ENCODE measurements around the gene PHLDB1. TPM values are rescaled to one million over a fixed set of nuclear protein-coding genes. Genes with fewer than 3 reads are reported as not detected.

PHLDB1 gene
- 124 TPM for polyA plus RNA-seq (2013, experiment 1 of 2)
- polyA plus RNA-seq (2013, experiment 2 of 2), result 114 TPM

GRCh38 chr11:118607401-118608359, at the start of gene PHLDB1:
PHLDB1 (plus strand) TSS chr11:118607615; CDS start chr11:118613837, 6,222 bp downstream.
- Histone ChIP-seq H2AFZ (ENCODE audit: low read depth, low read length) (no peak within 1 kb of the TSS), H3K79me1 (replicated peaks; ENCODE audit: low read length, poor library complexity, severe bottlenecking) (no peaks in the 10 kb centered on the region), H3K27ac (ENCODE audit: low read length, poor library complexity, severe bottlenecking) (peak within 1 kb of the TSS; percentile 100), H2BK12ac (ENCODE audit: low read length in 2 of 2) (peak within 1 kb of the TSS; percentile 72 to 99), H3K27me3 (ENCODE audit: control insufficient read depth in 1 of 2, insufficient read depth in 1 of 2, low read length in 2 of 2) (no peaks in the 10 kb centered on the region), H3K4ac (ENCODE audit: low read depth in 1 of 2, low read length in 2 of 2) (peak within 1 kb of the TSS; percentile 95 to 97), H3K9me3 (ENCODE audit: control insufficient read depth, low read length) (no peaks in the 10 kb centered on the region), H3K23ac (ENCODE audit: low read length in 2 of 2) (peak within 1 kb of the TSS in 1 of 2 experiments; percentile 86), H2BK15ac (ENCODE audit: low read depth, poor library complexity, severe bottlenecking) (peak within 1 kb of the TSS; percentile 98), H3K4me2 (ENCODE audit: low read length, poor library complexity, severe bottlenecking) (peak within 1 kb of the TSS; percentile 85), H4K91ac (ENCODE audit: low read length) (peak within 1 kb of the TSS; percentile 99), H3K14ac (ENCODE audit: low read length in 2 of 2) (peak within 1 kb of the TSS; percentile 94 to 97), H2BK5ac (ENCODE audit: low read depth, low read length, poor library complexity, severe bottlenecking) (peak within 1 kb of the TSS; percentile 97), H3K4me1 (ENCODE audit: control insufficient read depth, insufficient read depth, low read depth, low read length) (peaks cover 42% of the 10 kb centered on the region), H2BK120ac (ENCODE audit: low read depth, low read length) (peak within 1 kb of the TSS; percentile 99), H3K4me3 (ENCODE audit: insufficient read depth in 1 of 2, low read depth in 1 of 2, low read length in 2 of 2) (peak within 1 kb of the TSS; percentile 83 to 86), H3K9ac (ENCODE audit: low read length) (peak within 1 kb of the TSS; percentile 97), H2AK5ac (ENCODE audit: low read length, severe bottlenecking) (peak within 1 kb of the TSS; percentile 100), H3K36me3 (ENCODE audit: control insufficient read depth in 1 of 2, insufficient read depth in 2 of 2, low read depth in 1 of 2, low read length in 2 of 2) (peaks cover 6 to 16% of the 10 kb centered on the region in 2 experiments), H4K8ac (ENCODE audit: low read length) (peak within 1 kb of the TSS; percentile 93), H3K18ac (ENCODE audit: low read depth in 1 of 2, low read length in 2 of 2) (peak within 1 kb of the TSS; percentile 96 to 100)
- 1% methylated on average over 57 of the region's 72 CpGs for WGBS
- DNase-seq, result peak; percentile 83

GRCh38 chr11:118560806-118561205, 46.6 kb upstream of the PHLDB1 start:
- H3K18ac ChIP-seq (ENCODE audit: low read depth in 1 of 2, low read length in 2 of 2), result no peak overlapping the region
- DNase-seq, result no peak
- H3K79me1 ChIP-seq (replicated peaks; ENCODE audit: low read length, poor library complexity, severe bottlenecking), result peaks cover 10% of the 10 kb centered on the region
- WGBS, result 83% methylated on average over 4 of the region's 4 CpGs
- no peak overlapping the region for H3K23ac ChIP-seq (ENCODE audit: low read length in 2 of 2)
- H4K91ac ChIP-seq (ENCODE audit: low read length), result no peak overlapping the region
- no peak overlapping the region for H3K4me3 ChIP-seq (ENCODE audit: insufficient read depth in 1 of 2, low read depth in 1 of 2, low read length in 2 of 2)
- no peak overlapping the region for H2BK5ac ChIP-seq (ENCODE audit: low read depth, low read length, poor library complexity, severe bottlenecking)
- H3K4me1 ChIP-seq (ENCODE audit: control insufficient read depth, insufficient read depth, low read depth, low read length), result peaks cover 2% of the 10 kb centered on the region
- H2BK12ac ChIP-seq (ENCODE audit: low read length in 2 of 2), result no peak overlapping the region
- H3K14ac ChIP-seq (ENCODE audit: low read length in 2 of 2), result no peak overlapping the region
- H3K27ac ChIP-seq (ENCODE audit: low read length, poor library complexity, severe bottlenecking), result no peak overlapping the region
- no peaks in the 10 kb centered on the region for H3K9me3 ChIP-seq (ENCODE audit: control insufficient read depth, low read length)
- H2AK5ac ChIP-seq (ENCODE audit: low read length, severe bottlenecking), result no peak overlapping the region
- H2BK15ac ChIP-seq (ENCODE audit: low read depth, poor library complexity, severe bottlenecking), result no peak overlapping the region
- no peak overlapping the region for H3K4ac ChIP-seq (ENCODE audit: low read depth in 1 of 2, low read length in 2 of 2)
- peaks cover 14 to 50% of the 10 kb centered on the region in 2 experiments for H3K36me3 ChIP-seq (ENCODE audit: control insufficient read depth in 1 of 2, insufficient read depth in 2 of 2, low read depth in 1 of 2, low read length in 2 of 2)
- no peak overlapping the region for H2AFZ ChIP-seq (ENCODE audit: low read depth, low read length)
- H3K9ac ChIP-seq (ENCODE audit: low read length), result no peak overlapping the region
- no peaks in the 10 kb centered on the region for H3K27me3 ChIP-seq (ENCODE audit: control insufficient read depth in 1 of 2, insufficient read depth in 1 of 2, low read length in 2 of 2)
- no peak overlapping the region for H2BK120ac ChIP-seq (ENCODE audit: low read depth, low read length)
- no peak overlapping the region for H4K8ac ChIP-seq (ENCODE audit: low read length)
- no peak overlapping the region for H3K4me2 ChIP-seq (ENCODE audit: low read length, poor library complexity, severe bottlenecking)

- H3K27me3 ChIP-seq (ENCODE audit: control insufficient read depth in 1 of 2, insufficient read depth in 1 of 2, low read length in 2 of 2), result no peaks in the 10 kb centered on the region
- no peak overlapping the region for H2BK120ac ChIP-seq (ENCODE audit: low read depth, low read length)
- H3K23ac ChIP-seq (ENCODE audit: low read length in 2 of 2), result no peak overlapping the region
- peak overlapping the region; percentile 35 for H2AK5ac ChIP-seq (ENCODE audit: low read length, severe bottlenecking)
- H3K79me1 ChIP-seq (replicated peaks; ENCODE audit: low read length, poor library complexity, severe bottlenecking), result peaks cover 10% of the 10 kb centered on the region
- H3K4me3 ChIP-seq (ENCODE audit: insufficient read depth in 1 of 2, low read depth in 1 of 2, low read length in 2 of 2), result peak overlapping the region in 1 of 2 experiments; percentile 81
- H2BK12ac ChIP-seq (ENCODE audit: low read length in 2 of 2), result no peak overlapping the region
- H4K8ac ChIP-seq (ENCODE audit: low read length), result no peak overlapping the region
- H2AFZ ChIP-seq (ENCODE audit: low read depth, low read length), result no peak overlapping the region
- H2BK5ac ChIP-seq (ENCODE audit: low read depth, low read length, poor library complexity, severe bottlenecking), result no peak overlapping the region
- WGBS, result 66% methylated on average over 3 of the region's 5 CpGs
- peaks cover 2% of the 10 kb centered on the region for H3K4me1 ChIP-seq (ENCODE audit: control insufficient read depth, insufficient read depth, low read depth, low read length)
- H2BK15ac ChIP-seq (ENCODE audit: low read depth, poor library complexity, severe bottlenecking), result no peak overlapping the region
- no peak overlapping the region for H4K91ac ChIP-seq (ENCODE audit: low read length)
- H3K14ac ChIP-seq (ENCODE audit: low read length in 2 of 2), result no peak overlapping the region
- no peak overlapping the region for H3K4me2 ChIP-seq (ENCODE audit: low read length, poor library complexity, severe bottlenecking)
- H3K9me3 ChIP-seq (ENCODE audit: control insufficient read depth, low read length), result no peaks in the 10 kb centered on the region
- no peak overlapping the region for H3K4ac ChIP-seq (ENCODE audit: low read depth in 1 of 2, low read length in 2 of 2)
- peak overlapping the region; percentile 93 for H3K9ac ChIP-seq (ENCODE audit: low read length)
- no peak overlapping the region for H3K27ac ChIP-seq (ENCODE audit: low read length, poor library complexity, severe bottlenecking)
- no peak overlapping the region for H3K18ac ChIP-seq (ENCODE audit: low read depth in 1 of 2, low read length in 2 of 2)
- no peak for DNase-seq
- peaks cover 2 to 22% of the 10 kb centered on the region in 2 experiments for H3K36me3 ChIP-seq (ENCODE audit: control insufficient read depth in 1 of 2, insufficient read depth in 2 of 2, low read depth in 1 of 2, low read length in 2 of 2)
These were observed 42.4 kb upstream of the PHLDB1 start for GRCh38 chr11:118565051-118565450.

- no peak overlapping the region for H2BK12ac ChIP-seq (ENCODE audit: low read length in 2 of 2)
- H4K91ac ChIP-seq (ENCODE audit: low read length), result no peak overlapping the region
- peaks cover 4% of the 10 kb centered on the region for H3K79me1 ChIP-seq (replicated peaks; ENCODE audit: low read length, poor library complexity, severe bottlenecking)
- H3K27ac ChIP-seq (ENCODE audit: low read length, poor library complexity, severe bottlenecking), result no peak overlapping the region
- no peak overlapping the region for H2BK15ac ChIP-seq (ENCODE audit: low read depth, poor library complexity, severe bottlenecking)
- H3K9me3 ChIP-seq (ENCODE audit: control insufficient read depth, low read length), result no peaks in the 10 kb centered on the region
- no peak overlapping the region for H3K4ac ChIP-seq (ENCODE audit: low read depth in 1 of 2, low read length in 2 of 2)
- H3K18ac ChIP-seq (ENCODE audit: low read depth in 1 of 2, low read length in 2 of 2), result no peak overlapping the region
- H2AFZ ChIP-seq (ENCODE audit: low read depth, low read length), result no peak overlapping the region
- peaks cover 5% of the 10 kb centered on the region for H3K4me1 ChIP-seq (ENCODE audit: control insufficient read depth, insufficient read depth, low read depth, low read length)
- H3K36me3 ChIP-seq (ENCODE audit: control insufficient read depth in 1 of 2, insufficient read depth in 2 of 2, low read depth in 1 of 2, low read length in 2 of 2), result peaks cover 0 to 6% of the 10 kb centered on the region in 2 experiments
- WGBS, result 79% methylated on average over 2 of the region's 2 CpGs
- no peak overlapping the region for H2BK5ac ChIP-seq (ENCODE audit: low read depth, low read length, poor library complexity, severe bottlenecking)
- no peak overlapping the region for H2AK5ac ChIP-seq (ENCODE audit: low read length, severe bottlenecking)
- H3K14ac ChIP-seq (ENCODE audit: low read length in 2 of 2), result no peak overlapping the region
- H3K27me3 ChIP-seq (ENCODE audit: control insufficient read depth in 1 of 2, insufficient read depth in 1 of 2, low read length in 2 of 2), result no peaks in the 10 kb centered on the region
- H3K4me3 ChIP-seq (ENCODE audit: insufficient read depth in 1 of 2, low read depth in 1 of 2, low read length in 2 of 2), result no peak overlapping the region
- H3K4me2 ChIP-seq (ENCODE audit: low read length, poor library complexity, severe bottlenecking), result no peak overlapping the region
- H4K8ac ChIP-seq (ENCODE audit: low read length), result no peak overlapping the region
- no peak overlapping the region for H2BK120ac ChIP-seq (ENCODE audit: low read depth, low read length)
- H3K9ac ChIP-seq (ENCODE audit: low read length), result no peak overlapping the region
- H3K23ac ChIP-seq (ENCODE audit: low read length in 2 of 2), result no peak overlapping the region
- DNase-seq, result no peak
These were observed 37.7 kb upstream of the PHLDB1 start for GRCh38 chr11:118569670-118570069.

All from mesenchymal stem cell (in vitro differentiated cells and primary cell).